HepG2 (cell line): ENCODE measurements around the gene TTK. TPM values are rescaled to one million over a fixed set of nuclear protein-coding genes. Genes with fewer than 3 reads are reported as not detected.

Source experiments
- JUN ChIP-seq: sonication (generic); formaldehyde crosslinking; IDR thresholded peaks from 2 replicates; pipeline ENCODE4 v1.4.0; 2020; ENCODE audit warnings: mild to moderate bottlenecking, missing genetic modification reagents
- KAT8 ChIP-seq: IDR thresholded peaks from 2 replicates; pipeline ENCODE4 v1.6.1; 2016; ENCODE audit warnings: missing genetic modification reagents, missing compliant biosample characterization
- KMT2B ChIP-seq: IDR thresholded peaks from 2 replicates; pipeline ENCODE4 v1.6.1; 2016; ENCODE audit warnings: missing genetic modification reagents, missing compliant biosample characterization
- MLLT10 ChIP-seq: sonication (generic); formaldehyde crosslinking; IDR thresholded peaks from 2 replicates; pipeline ENCODE4 v1.4.0; 2020; ENCODE audit warnings: missing genetic modification reagents
- NR2F2 ChIP-seq: IDR thresholded peaks from 2 replicates; pipeline ENCODE4 v1.6.1; 2012; ENCODE audit warnings: low read depth, inconsistent platforms, borderline replicate concordance
- RARG ChIP-seq: sonication (generic); formaldehyde crosslinking; IDR thresholded peaks from 2 replicates; pipeline ENCODE4 v1.4.0; 2020; ENCODE audit warnings: low read depth, mild to moderate bottlenecking, missing genetic modification reagents
- SP4 ChIP-seq: sonication (generic); formaldehyde crosslinking; IDR thresholded peaks from 2 replicates; pipeline ENCODE4 v1.8.1; 2023; ENCODE audit warnings: mild to moderate bottlenecking, missing genetic modification reagents
- ZBTB3 ChIP-seq: sonication (generic); formaldehyde crosslinking; IDR thresholded peaks from 2 replicates; pipeline ENCODE4 v1.4.0; 2020; ENCODE audit warnings: low read depth, mild to moderate bottlenecking, moderate library complexity, missing genetic modification reagents, borderline replicate concordance
- ZFAT ChIP-seq: sonication (generic); formaldehyde crosslinking; conservative IDR thresholded peaks from 2 replicates; pipeline ENCODE4 v1.8.1; 2023; ENCODE audit warnings: missing genetic modification reagents, inconsistent platforms
- ZFP36L1 ChIP-seq: sonication (generic); formaldehyde crosslinking; IDR thresholded peaks from 2 replicates; pipeline ENCODE4 v1.8.0; 2022; ENCODE audit warnings: mild to moderate bottlenecking, missing genetic modification reagents, moderate library complexity
- ZNF230 ChIP-seq: sonication (generic); formaldehyde crosslinking; IDR thresholded peaks from 2 replicates; pipeline ENCODE4 v1.4.0; 2020; ENCODE audit warnings: mild to moderate bottlenecking, missing genetic modification reagents
- ZNF331 ChIP-seq: sonication (generic); formaldehyde crosslinking; IDR thresholded peaks from 2 replicates; pipeline ENCODE4 v1.4.0; 2020; ENCODE audit warnings: missing genetic modification reagents
- ZNF367 ChIP-seq: sonication (generic); formaldehyde crosslinking; IDR thresholded peaks from 2 replicates; pipeline ENCODE4 v1.4.0; 2020; ENCODE audit warnings: missing genetic modification reagents, borderline replicate concordance
- polyA plus RNA-seq, 8 experiments: library from polyadenylated mRNA; depleted of rRNA in 3 of 8; stranded (reverse) in 7 of 8; unstranded in 1 of 8; fragments of >200 nt; fragmentation: Illumina TruSeq in 4 of 8; extraction: Trizol in 4 of 8; gene quantifications; 2 replicates each; pipeline versions ENCODE4 v1.2.1 to v1.2.3, GENCODE V29; 2011 to 2016; ENCODE audit warnings: low read depth in 4 of 8, missing spikeins in 1 of 8, mixed read lengths in 1 of 8; ENCODE audit not compliant: insufficient read depth in 1 of 8
- total RNA-seq, 5 experiments: library from RNA; depleted of rRNA; stranded (reverse); fragments of >200 nt; fragmentation: Illumina TruSeq; extraction: Trizol; gene quantifications; 2 replicates each; pipeline ENCODE4 v1.2.3, GENCODE V29; 2016; ENCODE audit warnings: low read depth in 1 of 5
- TF ChIP-seq, protein P1 (sequence below): sonication (generic); formaldehyde crosslinking; IDR thresholded peaks from 2 replicates; pipeline ENCODE4 v1.5.0; 2020; ENCODE audit warnings: mild to moderate bottlenecking, missing genetic modification reagents
- TF ChIP-seq, protein P2 (sequence below): sonication (generic); formaldehyde crosslinking; IDR thresholded peaks from 2 replicates; pipeline ENCODE4 v1.4.0; 2020; ENCODE audit warnings: mild to moderate bottlenecking, low read depth, missing genetic modification reagents
- TF ChIP-seq, protein P3 (sequence below): sonication (generic); formaldehyde crosslinking; conservative IDR thresholded peaks from 2 replicates; pipeline ENCODE4 v1.8.0; 2022; ENCODE audit warnings: low read depth, missing genetic modification reagents
- TF ChIP-seq, protein P4 (sequence below): IDR thresholded peaks from 2 replicates; pipeline ENCODE4 v1.6.1; 2016; ENCODE audit warnings: mild to moderate bottlenecking
- TF ChIP-seq, protein P5 (sequence below): sonication (generic); formaldehyde crosslinking; IDR thresholded peaks from 2 replicates; pipeline ENCODE4 v1.4.0; 2020; ENCODE audit warnings: missing genetic modification reagents

Gene TTK
- total and polyA plus RNA-seq, 2 of the 13 experiments (the other 11 are each of a cell fraction or from before 2014, with no cell fraction given) = 8.6 to 33.2 TPM

DNA sequence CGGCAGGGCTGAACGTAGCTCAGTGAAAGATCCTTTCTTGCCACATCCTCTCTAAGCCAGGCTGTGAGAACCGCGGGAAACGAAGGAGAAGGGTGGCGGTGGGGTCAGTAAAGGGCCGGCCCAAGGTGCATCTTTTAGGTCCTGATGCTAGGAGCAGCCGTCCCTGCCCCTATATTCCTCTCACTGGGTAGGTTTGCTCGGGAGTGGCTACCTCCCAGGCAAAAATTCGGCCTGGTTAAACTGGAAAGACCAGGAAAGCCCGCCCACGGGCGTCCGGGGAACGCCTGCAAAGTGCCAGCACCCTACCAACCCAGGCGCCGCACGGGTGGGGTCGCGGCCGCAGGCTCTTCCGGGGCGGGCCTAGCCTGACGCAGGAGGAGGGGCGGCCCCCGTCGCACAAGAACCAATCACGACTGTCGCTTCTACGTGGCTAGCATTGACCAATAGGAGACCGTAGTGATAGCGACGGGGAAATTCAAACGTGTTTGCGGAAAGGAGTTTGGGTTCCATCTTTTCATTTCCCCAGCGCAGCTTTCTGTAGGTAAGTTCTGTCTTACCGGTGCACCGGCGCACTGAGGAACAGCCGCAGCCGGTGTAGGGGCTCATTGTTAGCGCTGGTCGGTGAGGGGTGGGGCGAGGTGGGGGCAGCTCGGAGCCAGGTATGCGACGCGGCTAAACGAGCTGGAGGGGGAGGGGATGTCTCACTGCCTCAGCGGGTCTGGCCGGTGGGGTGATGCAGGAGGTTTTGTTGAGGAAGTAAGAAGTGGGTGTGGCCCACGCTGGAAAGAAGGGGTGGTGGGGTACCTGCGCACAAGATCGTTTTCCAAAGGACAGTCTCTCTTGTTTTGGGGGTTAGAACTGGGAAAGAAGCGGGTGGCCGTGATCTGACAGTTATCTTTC lies at the start of gene TTK (continued):
- TF ChIP-seq ZNF230 (no peak), MLLT10 (CRISPR knock-in tag) (no peak), ZFP36L1 (CRISPR knock-in tag) (peak; percentile 56; the same call in 1 of the 2 replicates), ZNF331 (CRISPR knock-in tag) (no peak), SP4 (CRISPR knock-in tag) (peak; percentile 76), RARG (no peak), NR2F2 (no peak), ZBTB3 (CRISPR knock-in tag) (no peak), ZNF367 (CRISPR knock-in tag) (no peak), KAT8 (CRISPR knock-in tag) (peak; percentile 80), JUN (CRISPR knock-in tag) (no peak), ZFAT (CRISPR knock-in tag) (no peak), KMT2B (peak; percentile 42; the same call in 1 of the 2 replicates)
- TF ChIP-seq, protein P1, sequence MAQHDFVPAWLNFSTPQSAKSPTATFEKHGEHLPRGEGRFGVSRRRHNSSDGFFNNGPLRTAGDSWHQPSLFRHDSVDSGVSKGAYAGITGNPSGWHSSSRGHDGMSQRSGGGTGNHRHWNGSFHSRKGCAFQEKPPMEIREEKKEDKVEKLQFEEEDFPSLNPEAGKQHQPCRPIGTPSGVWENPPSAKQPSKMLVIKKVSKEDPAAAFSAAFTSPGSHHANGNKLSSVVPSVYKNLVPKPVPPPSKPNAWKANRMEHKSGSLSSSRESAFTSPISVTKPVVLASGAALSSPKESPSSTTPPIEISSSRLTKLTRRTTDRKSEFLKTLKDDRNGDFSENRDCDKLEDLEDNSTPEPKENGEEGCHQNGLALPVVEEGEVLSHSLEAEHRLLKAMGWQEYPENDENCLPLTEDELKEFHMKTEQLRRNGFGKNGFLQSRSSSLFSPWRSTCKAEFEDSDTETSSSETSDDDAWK (CRISPR knock-in tag) = no peak
- TF ChIP-seq, protein P2, sequence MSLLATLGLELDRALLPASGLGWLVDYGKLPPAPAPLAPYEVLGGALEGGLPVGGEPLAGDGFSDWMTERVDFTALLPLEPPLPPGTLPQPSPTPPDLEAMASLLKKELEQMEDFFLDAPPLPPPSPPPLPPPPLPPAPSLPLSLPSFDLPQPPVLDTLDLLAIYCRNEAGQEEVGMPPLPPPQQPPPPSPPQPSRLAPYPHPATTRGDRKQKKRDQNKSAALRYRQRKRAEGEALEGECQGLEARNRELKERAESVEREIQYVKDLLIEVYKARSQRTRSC = no peak
- TF ChIP-seq, protein P3, sequence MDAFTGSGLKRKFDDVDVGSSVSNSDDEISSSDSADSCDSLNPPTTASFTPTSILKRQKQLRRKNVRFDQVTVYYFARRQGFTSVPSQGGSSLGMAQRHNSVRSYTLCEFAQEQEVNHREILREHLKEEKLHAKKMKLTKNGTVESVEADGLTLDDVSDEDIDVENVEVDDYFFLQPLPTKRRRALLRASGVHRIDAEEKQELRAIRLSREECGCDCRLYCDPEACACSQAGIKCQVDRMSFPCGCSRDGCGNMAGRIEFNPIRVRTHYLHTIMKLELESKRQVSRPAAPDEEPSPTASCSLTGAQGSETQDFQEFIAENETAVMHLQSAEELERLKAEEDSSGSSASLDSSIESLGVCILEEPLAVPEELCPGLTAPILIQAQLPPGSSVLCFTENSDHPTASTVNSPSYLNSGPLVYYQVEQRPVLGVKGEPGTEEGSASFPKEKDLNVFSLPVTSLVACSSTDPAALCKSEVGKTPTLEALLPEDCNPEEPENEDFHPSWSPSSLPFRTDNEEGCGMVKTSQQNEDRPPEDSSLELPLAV (CRISPR knock-in tag) = no peak
- TF ChIP-seq, protein P4, sequence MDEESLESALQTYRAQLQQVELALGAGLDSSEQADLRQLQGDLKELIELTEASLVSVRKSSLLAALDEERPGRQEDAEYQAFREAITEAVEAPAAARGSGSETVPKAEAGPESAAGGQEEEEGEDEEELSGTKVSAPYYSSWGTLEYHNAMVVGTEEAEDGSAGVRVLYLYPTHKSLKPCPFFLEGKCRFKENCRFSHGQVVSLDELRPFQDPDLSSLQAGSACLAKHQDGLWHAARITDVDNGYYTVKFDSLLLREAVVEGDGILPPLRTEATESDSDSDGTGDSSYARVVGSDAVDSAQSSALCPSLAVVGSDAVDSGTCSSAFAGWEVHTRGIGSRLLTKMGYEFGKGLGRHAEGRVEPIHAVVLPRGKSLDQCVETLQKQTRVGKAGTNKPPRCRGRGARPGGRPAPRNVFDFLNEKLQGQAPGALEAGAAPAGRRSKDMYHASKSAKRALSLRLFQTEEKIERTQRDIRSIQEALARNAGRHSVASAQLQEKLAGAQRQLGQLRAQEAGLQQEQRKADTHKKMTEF = peak; percentile 69; the same call in 1 of the 2 replicates
- TF ChIP-seq, protein P5, sequence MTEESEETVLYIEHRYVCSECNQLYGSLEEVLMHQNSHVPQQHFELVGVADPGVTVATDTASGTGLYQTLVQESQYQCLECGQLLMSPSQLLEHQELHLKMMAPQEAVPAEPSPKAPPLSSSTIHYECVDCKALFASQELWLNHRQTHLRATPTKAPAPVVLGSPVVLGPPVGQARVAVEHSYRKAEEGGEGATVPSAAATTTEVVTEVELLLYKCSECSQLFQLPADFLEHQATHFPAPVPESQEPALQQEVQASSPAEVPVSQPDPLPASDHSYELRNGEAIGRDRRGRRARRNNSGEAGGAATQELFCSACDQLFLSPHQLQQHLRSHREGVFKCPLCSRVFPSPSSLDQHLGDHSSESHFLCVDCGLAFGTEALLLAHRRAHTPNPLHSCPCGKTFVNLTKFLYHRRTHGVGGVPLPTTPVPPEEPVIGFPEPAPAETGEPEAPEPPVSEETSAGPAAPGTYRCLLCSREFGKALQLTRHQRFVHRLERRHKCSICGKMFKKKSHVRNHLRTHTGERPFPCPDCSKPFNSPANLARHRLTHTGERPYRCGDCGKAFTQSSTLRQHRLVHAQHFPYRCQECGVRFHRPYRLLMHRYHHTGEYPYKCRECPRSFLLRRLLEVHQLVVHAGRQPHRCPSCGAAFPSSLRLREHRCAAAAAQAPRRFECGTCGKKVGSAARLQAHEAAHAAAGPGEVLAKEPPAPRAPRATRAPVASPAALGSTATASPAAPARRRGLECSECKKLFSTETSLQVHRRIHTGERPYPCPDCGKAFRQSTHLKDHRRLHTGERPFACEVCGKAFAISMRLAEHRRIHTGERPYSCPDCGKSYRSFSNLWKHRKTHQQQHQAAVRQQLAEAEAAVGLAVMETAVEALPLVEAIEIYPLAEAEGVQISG = no peak; the same call in 1 of the 2 replicates
